Kidney epithelial cell (primary cell): ENCODE measurements around the gene UBN1. TPM values are rescaled to one million over a fixed set of nuclear protein-coding genes. Genes with fewer than 3 reads are reported as not detected.

Experiments used
- DNase-seq: peaks from one replicate; pipeline ENCODE4 v3.0.0-alpha.2; 2010; ENCODE audit warnings: low read depth
- H3K27me3 ChIP-seq: 2 replicates; pipeline ENCODE4 v1.6.0; 2011; ENCODE audit warnings: low read length; ENCODE audit not compliant: control insufficient read depth, insufficient read depth
- H3K36me3 ChIP-seq: 2 replicates; pipeline ENCODE4 v1.5.1; 2011; ENCODE audit warnings: low read length; ENCODE audit not compliant: control insufficient read depth, insufficient read depth
- H3K4me3 ChIP-seq: 2 replicates; pipeline ENCODE4 v1.5.1; 2011; ENCODE audit warnings: low read depth, mild to moderate bottlenecking, control low read depth, low read length
- CTCF ChIP-seq: IDR thresholded peaks from 2 replicates; pipeline ENCODE4 v1.5.1; 2011; ENCODE audit warnings: mild to moderate bottlenecking, moderate library complexity, low read length, control low read depth, inconsistent platforms; ENCODE audit not compliant: insufficient read depth, poor library complexity, severe bottlenecking
- total RNA-seq: library from RNA; depleted of rRNA; stranded (reverse); fragments of >200 nt; gene quantifications from 2 replicates; pipeline ENCODE4 v1.2.3, GENCODE V29; 2015

Gene UBN1
- total RNA-seq, 1 donor from 2014 or later: 33.3 TPM

- peaks cover 1% of the 10 kb centered on the region for H3K36me3 ChIP-seq
- H3K27me3 ChIP-seq: no peaks in the 10 kb centered on the region
Observed at GRCh38 chr16:4801051-4801961, 46.0 kb upstream of the UBN1 start.

DNA sequence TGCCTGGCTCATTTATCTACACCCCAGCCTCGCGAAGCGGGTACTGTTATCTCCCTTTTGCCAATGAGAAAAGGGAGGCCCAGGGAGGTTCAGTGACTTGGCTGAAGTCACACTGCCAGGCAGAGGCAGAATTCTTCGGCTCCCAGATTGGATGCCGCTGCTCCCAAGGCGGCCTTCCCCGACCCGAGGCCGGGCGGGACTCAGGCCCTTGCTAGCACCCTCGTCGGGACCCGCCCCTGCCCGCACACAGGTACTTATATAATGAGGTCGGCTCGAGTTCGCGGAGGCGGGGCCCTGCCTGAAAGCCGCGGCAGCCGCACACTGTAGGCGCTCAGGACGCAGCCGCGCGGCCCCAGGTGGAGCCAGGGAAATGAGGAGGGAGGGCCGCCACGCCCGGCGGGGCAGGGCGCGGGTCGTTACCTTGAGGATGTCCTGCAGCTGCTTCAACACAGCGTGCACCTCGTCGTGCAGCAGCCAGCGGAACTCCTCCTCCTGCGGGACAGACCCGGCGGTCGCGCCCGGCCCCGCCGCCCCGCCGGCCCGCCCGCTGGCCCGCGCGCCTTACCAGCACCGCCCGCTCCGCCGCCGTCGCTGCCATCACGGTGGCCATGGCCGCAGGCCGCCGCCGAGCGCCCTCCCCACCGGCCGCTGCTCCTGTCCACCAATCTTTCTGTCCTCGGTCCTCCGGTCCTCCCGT, 45.2 kb upstream of the UBN1 start, which contains the start of gene ROGDI:
Gene ROGDI (minus strand): TSS at position 672 of the 697 bp plus-strand sequence. CDS start 62 bp downstream, at position 610.
- H3K4me3 ChIP-seq: peak within 1 kb of the TSS; percentile 72
- H3K27me3 ChIP-seq: no peaks in the 10 kb centered on the region
- H3K36me3 ChIP-seq: peaks cover 1% of the 10 kb centered on the region
- DNase-seq: peak; percentile 31
- no peak for TF ChIP-seq CTCF

More at GRCh38 chr16:4801051-4801961, 46.0 kb upstream of the UBN1 start:
- no peak for DNase-seq
- TF ChIP-seq CTCF: no peak
- H3K4me3 ChIP-seq: peak overlapping the region; percentile 72

DNA sequence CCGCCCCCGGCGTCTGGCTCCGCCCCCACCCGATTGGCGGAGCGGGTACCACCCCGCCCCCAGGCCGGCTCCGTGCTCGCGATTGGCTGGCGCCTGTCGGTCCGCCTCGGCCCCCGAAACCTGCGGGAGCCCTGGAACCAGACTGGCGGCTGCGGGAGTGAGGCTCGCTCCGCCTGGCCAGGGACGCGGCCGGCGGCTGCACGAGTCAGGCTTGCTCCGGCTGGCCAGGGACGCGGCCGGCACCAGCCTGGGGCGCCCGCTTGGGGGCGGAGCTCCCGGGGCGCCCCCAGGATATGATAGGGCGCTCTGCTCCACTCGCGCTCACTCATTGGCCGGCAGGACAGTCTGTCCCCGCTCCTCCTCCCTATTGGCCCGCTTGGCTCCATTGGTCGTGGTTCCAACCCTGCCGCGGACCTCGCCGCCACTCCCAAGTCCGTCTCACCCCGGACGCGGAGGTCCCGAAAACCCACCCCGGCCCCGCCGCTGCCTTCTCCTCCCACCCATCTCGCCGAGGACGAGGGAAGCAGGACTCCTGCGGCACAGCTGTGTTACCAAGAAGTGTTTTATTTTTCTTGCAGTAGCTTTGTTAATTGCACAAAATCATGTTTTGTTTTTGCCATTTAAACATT, 44.5 kb upstream of the UBN1 start:
- Histone ChIP-seq H3K27me3 (no peaks in the 10 kb centered on the region), H3K36me3 (peaks cover 1% of the 10 kb centered on the region), H3K4me3 (peak overlapping the region; percentile 72)
- peak; percentile 62 for DNase-seq
- no peak for TF ChIP-seq CTCF

- Histone ChIP-seq H3K4me3 (no peak overlapping the region), H3K36me3 (peaks cover 1% of the 10 kb centered on the region), H3K27me3 (no peaks in the 10 kb centered on the region)
- no peak for DNase-seq
- no peak for TF ChIP-seq CTCF
Observed at GRCh38 chr16:4803401-4803844, 43.9 kb upstream of the UBN1 start.

DNA sequence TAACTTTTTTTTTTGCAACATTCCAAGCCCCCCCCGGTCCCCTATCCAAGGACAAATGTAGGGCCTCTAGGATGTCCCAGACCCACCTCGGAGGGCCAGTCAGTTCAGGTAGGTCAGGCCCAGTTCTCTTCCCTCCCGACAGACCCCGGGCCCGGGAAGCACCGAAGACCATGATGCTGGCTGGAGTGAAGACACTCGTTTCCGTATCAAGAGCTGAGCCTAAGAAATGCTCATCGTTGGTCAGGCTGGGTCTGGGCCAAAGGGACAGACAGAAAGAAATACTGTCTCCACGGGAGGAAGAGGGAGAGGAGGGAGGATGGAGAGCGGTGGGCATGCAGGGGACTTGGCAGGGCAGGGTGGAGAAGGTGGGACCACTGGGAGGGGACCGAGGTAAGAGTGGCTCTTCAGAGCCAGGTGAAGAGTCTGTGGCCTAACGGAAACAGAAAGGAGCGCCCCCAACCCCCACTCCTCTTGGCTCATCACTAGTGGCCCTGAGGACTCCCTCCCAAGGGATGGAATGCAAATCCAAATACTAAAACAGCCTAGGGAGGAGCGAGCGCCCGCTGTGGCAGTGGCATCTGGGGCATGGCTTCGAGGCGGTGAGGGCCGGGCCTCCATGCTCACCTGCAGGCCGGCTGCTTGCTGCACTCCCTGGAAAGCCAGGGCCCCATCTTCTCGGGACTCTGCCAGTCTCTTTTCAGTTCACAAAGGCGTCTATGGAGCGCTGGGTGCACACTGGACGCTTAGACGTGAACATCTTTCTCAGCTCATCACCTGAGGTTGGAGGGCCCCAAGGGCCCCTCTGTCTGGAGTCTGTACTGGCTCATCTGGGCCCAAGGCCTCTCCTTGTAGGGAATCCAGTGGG, 43.2 kb upstream of the UBN1 start:
- DNase-seq: no peak
- no peak for TF ChIP-seq CTCF
- Histone ChIP-seq H3K27me3 (no peaks in the 10 kb centered on the region), H3K36me3 (peaks cover 1% of the 10 kb centered on the region), H3K4me3 (no peak overlapping the region)
